ENCODE results near the gene ZNF415. TPM values are rescaled to one million over a fixed set of nuclear protein-coding genes. Genes with fewer than 3 reads are reported as not detected.

Gene ZNF415
- total RNA-seq, 2 experiments from 2014 or later = 0.72 to 1.5 TPM

DNA sequence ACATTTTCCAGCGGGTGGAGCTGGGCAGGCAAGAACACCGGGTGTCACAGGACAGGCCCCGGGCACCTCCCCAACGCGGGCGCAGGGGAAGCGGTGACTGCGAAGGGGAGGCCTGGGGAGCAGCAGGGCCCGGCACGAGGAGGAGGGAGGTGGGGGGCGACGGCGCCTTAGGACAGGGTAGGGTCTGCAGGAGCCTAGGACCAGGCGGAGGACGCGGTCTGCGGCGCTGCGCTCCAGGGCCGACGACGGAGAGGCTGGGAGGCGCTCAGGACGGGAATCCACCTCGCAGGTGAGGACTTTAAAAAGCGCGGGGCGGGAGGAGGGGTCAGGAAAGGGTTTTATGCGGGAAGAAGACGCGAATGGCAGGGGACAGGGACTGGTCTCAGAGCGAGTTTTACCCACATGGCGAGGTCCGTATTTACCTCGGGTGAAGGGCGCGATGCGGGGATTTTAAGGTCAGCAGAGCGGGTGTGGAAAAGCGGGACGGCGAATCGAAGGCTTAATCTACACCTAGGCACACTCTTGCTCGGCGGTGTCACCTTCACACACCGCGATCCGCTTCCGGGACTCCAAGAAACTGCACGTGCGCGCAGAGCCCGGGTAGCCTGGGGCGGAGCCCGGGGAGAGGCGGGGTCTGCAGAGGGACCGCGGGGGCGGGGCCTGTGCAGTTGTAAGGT lies 74.7 kb downstream of the ZNF415 start:
- peaks cover 31% of the 10 kb centered on the region for H3K9me3 Mint-ChIP-seq
- no peak for ATAC-seq (ENCODE audit: low read depth)

More for the DNA sequence above, 74.7 kb downstream of the ZNF415 start:
- DNase-seq = peak; percentile 50
- peak overlapping the region; percentile 57 for H3K4me3 Mint-ChIP-seq
- POLR2A ChIA-PET = no interaction called here
- peaks cover 2% of the 10 kb centered on the region for H3K4me1 Mint-ChIP-seq
- peak overlapping the region; percentile 30 for H3K27ac Mint-ChIP-seq
- H3K36me3 Mint-ChIP-seq = peaks cover 8% of the 10 kb centered on the region
- H3K27me3 Mint-ChIP-seq = peaks cover 8% of the 10 kb centered on the region

Other genes with a start within 250 kb of the ZNF415 start
- 10 to 100 TPM; 13.0 to 13.3 TPM for gene ZNF320, start 235.3 kb downstream of the ZNF415 start, total RNA-seq
- gene ZNF888, start 209.5 kb downstream of the ZNF415 start, total RNA-seq = 10 to 100 TPM in 1 of 2 experiments, 1 to 10 TPM in 1; 9.8 to 10.4 TPM
- gene ZNF816, start 170.0 kb downstream of the ZNF415 start, total RNA-seq = 10 to 100 TPM; 17.8 to 19.7 TPM
- gene ERVV-1, start 119.0 kb downstream of the ZNF415 start, total RNA-seq = not detected
- not detected for gene ERVV-2, start 88.2 kb downstream of the ZNF415 start, total RNA-seq
- 10 to 100 TPM; 52.2 to 53.2 TPM for gene ZNF160, start 29.5 kb downstream of the ZNF415 start, total RNA-seq
- 10 to 100 TPM; 17.6 to 17.7 TPM for gene ZNF347, start 26.1 kb upstream of the ZNF415 start, total RNA-seq
- gene ZNF665, start 60.4 kb upstream of the ZNF415 start, total RNA-seq = 10 to 100 TPM; 11.3 to 11.4 TPM
- 10 to 100 TPM; 17.0 to 17.8 TPM for gene ZNF677, start 122.0 kb upstream of the ZNF415 start, total RNA-seq
- not detected for gene VN1R2, start 125.4 kb upstream of the ZNF415 start, total RNA-seq
- gene VN1R4, start 134.8 kb upstream of the ZNF415 start, total RNA-seq = not detected
- 10 to 100 TPM; 13.0 to 13.1 TPM for gene ZNF845, start 200.8 kb upstream of the ZNF415 start, total RNA-seq
- 10 to 100 TPM; 28.5 to 29.1 TPM for gene ZNF525, start 232.8 kb upstream of the ZNF415 start, total RNA-seq